ENCODE data around the gene NPW. TPM values are rescaled to one million over a fixed set of nuclear protein-coding genes. Genes with fewer than 3 reads are reported as not detected.
A peak's percentile ranks its signal among the peaks of the same experiment; 100 is the strongest.

NPW gene
- total RNA-seq, 4 donors from 2014 or later, result not detected

GRCh38 chr16:2039274-2040031 is 19.9 kb downstream of the NPW start:
- peak; percentile 51 to 60 for TF ChIP-seq POLR2AphosphoS5 (IDR thresholded peaks at IDR 0.05)
- TF ChIP-seq EP300 (IDR thresholded peaks at IDR 0.05), result no peak
- Histone ChIP-seq H3K9me3 (no peaks in the 10 kb centered on the region), H3K36me3 (peaks cover 0 to 50% (median 22%) of the 10 kb centered on the region in 4 donors), H3K4me1 (peaks cover 89 to 94% (median 92%) of the 10 kb centered on the region in 4 donors), H3K4me3 (peak overlapping the region in 2 of 4 donors; percentile 19 to 20), H3K27ac (replicated peaks in 1 of 4) (peak overlapping the region; percentile 83 to 92 (median 86)), H3K27me3 (no peaks in the 10 kb centered on the region)
- DNase-seq (ENCODE audit: extremely low spot score), result peak; percentile 94
- WGBS, result 43% methylated on average over 19 of the region's 29 CpGs
- intact Hi-C loops (cut with DNase I), result no loop called here

- 80% methylated on average over 5 of the region's 24 CpGs for WGBS
- intact Hi-C loops (cut with DNase I), result no loop called here
- Histone ChIP-seq H3K27ac (replicated peaks in 1 of 4) (peak overlapping the region; percentile 83 to 92 (median 86)), H3K4me1 (peaks cover 84 to 93% (median 92%) of the 10 kb centered on the region in 4 donors), H3K36me3 (peaks cover 0 to 43% (median 24%) of the 10 kb centered on the region in 4 donors), H3K9me3 (no peaks in the 10 kb centered on the region), H3K27me3 (no peaks in the 10 kb centered on the region), H3K4me3 (no peak overlapping the region)
- no peak for DNase-seq (ENCODE audit: extremely low spot score)
- no peak for TF ChIP-seq POLR2AphosphoS5 (IDR thresholded peaks at IDR 0.05)
- TF ChIP-seq EP300 (IDR thresholded peaks at IDR 0.05), result no peak
- no peak for TF ChIP-seq CTCF (IDR thresholded peaks at IDR 0.05)
- TF ChIP-seq POLR2A (IDR thresholded peaks at IDR 0.05; ENCODE audit: low read depth), result no peak
These were observed 20.6 kb downstream of the NPW start for GRCh38 chr16:2040041-2040786.

- intact Hi-C loops (cut with DNase I), result no loop called here
- DNase-seq (ENCODE audit: extremely low spot score), result no peak
- TF ChIP-seq CTCF (IDR thresholded peaks at IDR 0.05) (no peak), EP300 (IDR thresholded peaks at IDR 0.05) (no peak), POLR2A (IDR thresholded peaks at IDR 0.05; ENCODE audit: low read depth) (no peak), POLR2AphosphoS5 (IDR thresholded peaks at IDR 0.05) (no peak)
- 76% methylated on average over 7 of the region's 20 CpGs for WGBS
- Histone ChIP-seq H3K4me1 (peaks cover 80 to 93% (median 90%) of the 10 kb centered on the region in 4 donors), H3K4me3 (no peak overlapping the region), H3K27ac (replicated peaks in 1 of 4) (peak overlapping the region; percentile 52 to 92 (median 83)), H3K36me3 (peaks cover 0 to 38% (median 24%) of the 10 kb centered on the region in 4 donors), H3K9me3 (no peaks in the 10 kb centered on the region), H3K27me3 (no peaks in the 10 kb centered on the region)
These were observed 21.4 kb downstream of the NPW start for GRCh38 chr16:2040787-2041522.

- WGBS, result 73% methylated on average over 18 of the region's 22 CpGs
- TF ChIP-seq CTCF (IDR thresholded peaks at IDR 0.05), result no peak
- TF ChIP-seq POLR2A (IDR thresholded peaks at IDR 0.05; ENCODE audit: low read depth), result no peak
- no peak for TF ChIP-seq POLR2AphosphoS5 (IDR thresholded peaks at IDR 0.05)
- no peak for TF ChIP-seq EP300 (IDR thresholded peaks at IDR 0.05)
- peaks cover 80 to 93% (median 89%) of the 10 kb centered on the region in 4 donors for H3K4me1 ChIP-seq
These were observed 22.8 kb downstream of the NPW start for GRCh38 chr16:2042171-2042985.

More at GRCh38 chr16:2042171-2042985, 22.8 kb downstream of the NPW start:
- Histone ChIP-seq H3K9me3 (no peaks in the 10 kb centered on the region), H3K4me3 (no peak overlapping the region), H3K27ac (replicated peaks in 1 of 4) (peak overlapping the region in 1 of 4 donors; percentile 9), H3K36me3 (peaks cover 0 to 27% (median 16%) of the 10 kb centered on the region in 4 donors), H3K27me3 (no peaks in the 10 kb centered on the region)
- no peak for DNase-seq (ENCODE audit: extremely low spot score)
- intact Hi-C loops (cut with DNase I), result no loop called here

Data from esophagus muscularis mucosa (tissue), 4 donors.